NCI-H2196 (cell line): ENCODE measurements around the gene SETBP1.

ENCODE experiments used
- DNase-seq: peaks from one replicate; lab custom pipeline; 2025; ENCODE audit not compliant: unreplicated experiment; lab: John Stamatoyannopoulos, UW

SETBP1 gene

DNA sequence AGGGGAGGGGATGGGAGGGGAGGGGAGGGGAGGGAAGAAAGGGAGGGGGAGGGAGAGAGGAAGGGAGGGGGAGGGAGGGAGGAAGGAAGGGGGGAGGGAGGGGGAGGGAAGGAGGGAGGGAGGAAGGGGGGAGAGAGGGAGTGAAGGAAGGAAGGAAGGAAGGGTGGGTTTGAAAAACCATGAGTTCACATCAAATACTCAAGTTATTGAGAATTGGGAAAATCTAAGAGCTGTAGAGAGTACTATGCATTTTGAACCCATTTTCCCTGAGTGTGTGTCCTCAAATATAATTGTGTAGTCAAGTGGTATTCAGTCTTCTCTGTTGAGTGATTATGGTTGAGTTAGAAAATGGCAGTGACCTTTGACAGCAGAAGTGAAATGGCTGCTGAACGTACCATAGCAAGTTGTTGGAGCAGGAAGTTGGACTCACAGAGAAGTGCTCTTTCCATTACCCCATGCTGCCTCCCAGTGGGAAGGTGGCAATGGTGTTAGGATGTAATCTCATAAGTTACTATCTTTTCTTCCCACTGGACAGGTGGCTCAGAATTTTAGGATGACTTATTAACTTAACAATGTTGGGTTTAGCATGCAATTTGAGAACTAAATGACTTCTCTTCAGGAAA is 214.6 kb downstream of the SETBP1 start:
- peak; percentile 52 for DNase-seq

GRCh38 chr18:44896846-44897245 is 216.2 kb downstream of the SETBP1 start:
- DNase-seq: peak; percentile 66

DNA sequence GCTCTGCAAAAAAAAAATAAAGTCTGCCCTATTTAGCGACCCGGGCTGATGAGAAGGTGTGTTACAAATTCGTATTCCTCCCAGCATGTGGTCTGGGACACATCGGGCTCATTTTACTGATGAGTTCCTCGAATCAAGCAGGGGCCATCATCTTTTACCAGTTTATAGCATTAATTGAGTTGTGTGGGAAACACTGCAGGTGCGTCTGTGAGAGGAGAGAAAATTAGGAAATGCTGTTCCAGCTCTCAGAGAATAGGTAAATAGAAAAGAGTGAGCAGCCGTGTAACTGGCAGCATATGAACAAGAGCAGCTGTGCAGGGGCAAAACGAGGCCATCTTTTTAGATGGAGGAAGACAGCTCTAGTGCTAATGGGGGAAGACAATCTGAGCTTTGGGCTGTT is 216.7 kb downstream of the SETBP1 start:
- peak; percentile 28 for DNase-seq

GRCh38 chr18:44897816-44898215 is 217.1 kb downstream of the SETBP1 start:
- no peak for DNase-seq

DNA sequence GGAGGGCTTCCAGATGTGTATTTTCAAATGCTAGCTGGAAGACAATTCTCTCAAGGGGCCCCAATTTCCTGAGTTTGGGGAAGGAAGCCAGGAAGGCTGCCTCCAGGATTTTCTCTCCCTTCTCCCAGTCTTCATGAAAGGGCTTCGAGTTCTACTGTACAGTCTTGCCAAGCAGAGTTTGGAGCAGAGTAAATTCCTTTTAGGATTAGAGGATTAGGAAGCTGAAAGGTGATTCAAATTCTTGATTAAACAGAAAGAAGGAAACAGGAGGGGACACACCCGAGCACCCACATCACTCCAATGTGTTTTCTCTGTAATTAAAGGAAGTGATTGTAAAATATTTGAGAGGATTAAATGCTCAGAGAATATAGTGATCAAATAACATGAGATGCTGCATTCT is 217.8 kb downstream of the SETBP1 start:
- DNase-seq: no peak

DNA sequence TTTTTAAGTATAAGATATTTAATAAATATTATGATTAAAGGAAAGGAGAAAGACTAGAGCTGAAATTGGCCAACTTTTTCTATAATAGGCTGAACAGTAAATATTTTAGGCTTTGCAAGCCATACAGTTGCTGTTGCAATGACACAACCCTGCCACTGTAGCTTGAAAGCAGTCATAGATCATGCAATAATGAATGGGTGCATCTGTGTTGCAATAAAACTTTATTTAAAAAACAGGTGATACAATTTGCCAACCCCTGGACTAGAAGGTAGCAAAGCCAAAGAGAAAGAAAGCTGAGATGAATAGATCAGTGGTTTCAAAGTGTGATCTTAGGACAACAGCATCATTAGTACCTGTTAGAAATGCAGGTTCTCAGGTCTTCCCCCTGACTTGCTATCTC is 219.1 kb downstream of the SETBP1 start:
- no peak for DNase-seq

- no peak for DNase-seq
These were observed 219.9 kb downstream of the SETBP1 start for GRCh38 chr18:44900627-44901026.

- DNase-seq: no peak
These were observed 220.6 kb downstream of the SETBP1 start for GRCh38 chr18:44901283-44901682.

GRCh38 chr18:44903327-44903726 is 222.6 kb downstream of the SETBP1 start:
- DNase-seq: no peak

DNA sequence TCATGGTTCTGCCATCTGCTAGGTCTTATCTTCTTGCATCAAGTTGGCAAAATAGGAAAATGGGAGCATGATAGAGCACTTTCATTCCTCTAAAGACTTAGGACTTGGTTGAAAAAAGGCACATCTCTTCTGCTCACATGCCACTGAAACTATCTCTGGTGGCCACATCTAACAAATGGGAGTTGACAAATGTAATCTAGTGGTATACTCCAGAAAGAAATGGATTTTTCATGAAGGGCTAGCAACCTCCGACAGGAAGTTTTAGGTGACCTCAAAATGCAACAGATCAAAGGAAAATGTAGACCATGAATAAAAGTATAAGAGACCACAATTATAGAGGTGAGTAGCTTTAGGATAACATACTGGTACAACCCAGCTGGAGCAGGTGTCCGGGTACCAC is 224.1 kb downstream of the SETBP1 start:
- DNase-seq: no peak

GRCh38 chr18:44909191-44909719 is 228.6 kb downstream of the SETBP1 start:
- no peak for DNase-seq

GRCh38 chr18:44911260-44911659 is 230.6 kb downstream of the SETBP1 start:
- DNase-seq: no peak

DNA sequence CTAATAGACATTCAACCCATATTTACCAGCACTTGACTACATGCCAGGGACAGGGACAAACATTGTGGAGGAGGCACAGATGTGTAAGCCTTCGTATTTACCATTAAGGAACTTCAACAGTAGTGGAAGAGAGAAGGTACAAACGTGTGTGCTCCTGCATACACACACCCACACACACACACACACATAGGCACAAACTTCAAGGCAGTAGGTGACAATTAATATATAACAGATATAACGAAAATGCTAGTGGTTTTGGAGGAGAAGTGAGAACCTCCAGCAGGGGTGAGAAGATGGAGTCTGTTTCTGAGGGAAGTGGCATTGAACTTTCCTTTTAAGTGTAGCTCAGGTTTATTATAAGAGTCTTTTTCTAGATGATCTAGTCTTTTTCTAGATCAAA is 231.1 kb downstream of the SETBP1 start:
- DNase-seq: no peak

DNA sequence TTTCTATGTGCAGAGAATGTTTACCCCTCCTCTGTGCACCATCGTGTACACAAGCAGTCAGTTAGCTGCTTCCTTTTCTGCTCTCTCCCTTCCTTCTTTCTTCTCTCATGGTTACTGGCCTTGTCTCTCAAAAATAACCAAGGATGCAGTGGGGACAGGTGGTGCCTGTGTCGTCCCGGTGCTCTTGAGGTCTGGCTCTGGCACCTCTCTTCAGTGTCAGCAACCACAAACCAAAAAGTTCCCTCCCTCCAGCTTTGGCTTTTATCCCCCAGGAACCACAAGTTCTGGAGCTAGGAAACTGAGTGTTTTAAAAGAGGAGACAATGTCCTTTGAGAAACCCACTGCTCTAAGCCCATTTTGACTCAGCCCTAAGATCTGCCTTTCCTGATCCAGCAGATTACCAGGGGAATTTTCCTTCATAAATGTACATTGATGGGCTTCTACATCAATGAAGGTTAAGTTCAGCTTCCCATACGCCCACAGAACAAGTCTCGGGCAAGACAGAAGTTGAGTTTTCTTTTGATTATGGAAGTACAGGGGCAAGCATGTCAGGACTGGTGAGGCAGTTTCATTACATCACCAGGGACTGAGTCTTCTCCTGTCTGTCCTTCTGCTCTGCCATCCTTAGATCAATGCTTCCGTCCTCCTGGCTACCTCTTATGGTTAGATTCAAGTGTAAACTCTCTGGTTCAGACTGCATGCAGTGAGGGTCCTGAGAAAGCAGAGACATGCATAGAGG is 232.2 kb downstream of the SETBP1 start:
- no peak for DNase-seq

GRCh38 chr18:44914028-44914427 is 233.3 kb downstream of the SETBP1 start:
- DNase-seq: no peak

DNA sequence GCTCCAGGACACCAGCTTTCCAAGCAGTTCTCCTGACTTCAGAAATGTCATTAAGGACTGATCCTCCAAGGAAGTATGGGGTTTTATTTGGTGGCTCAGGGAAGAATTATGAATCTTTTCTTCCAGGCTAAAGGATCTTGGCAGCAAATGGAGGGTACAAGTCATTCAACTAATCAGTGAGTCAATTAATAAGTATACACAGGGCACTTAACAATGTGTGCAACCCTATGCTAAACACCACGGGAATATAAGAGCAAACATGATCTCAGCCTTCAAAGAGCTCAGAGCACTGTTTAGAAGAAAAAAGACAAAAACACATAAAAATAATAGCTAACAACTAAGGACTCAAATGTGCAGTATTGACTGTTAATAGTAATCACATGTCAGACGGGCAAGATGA is 234.5 kb downstream of the SETBP1 start:
- DNase-seq: no peak

DNA sequence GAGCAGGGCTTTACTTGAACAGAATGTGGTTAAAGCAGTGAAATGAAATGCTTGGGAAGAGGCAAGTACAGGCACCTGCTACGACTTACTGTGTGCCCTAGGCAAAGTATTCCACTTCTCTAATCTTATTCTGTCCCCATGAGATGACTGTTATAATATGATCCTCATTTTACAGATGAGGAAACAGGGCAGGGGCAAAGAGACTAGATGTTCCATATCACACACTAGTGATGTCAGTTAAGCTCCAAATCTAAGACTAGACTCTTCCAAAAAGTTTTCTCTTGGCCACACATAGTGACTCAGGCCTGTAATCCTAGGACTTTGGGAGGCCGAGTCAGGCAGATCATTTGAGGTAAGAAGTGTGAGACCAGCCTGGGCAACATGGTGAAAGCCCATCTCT is 235.0 kb downstream of the SETBP1 start:
- no peak for DNase-seq

GRCh38 chr18:44916429-44917207 is 235.9 kb downstream of the SETBP1 start:
- DNase-seq: no peak

DNA sequence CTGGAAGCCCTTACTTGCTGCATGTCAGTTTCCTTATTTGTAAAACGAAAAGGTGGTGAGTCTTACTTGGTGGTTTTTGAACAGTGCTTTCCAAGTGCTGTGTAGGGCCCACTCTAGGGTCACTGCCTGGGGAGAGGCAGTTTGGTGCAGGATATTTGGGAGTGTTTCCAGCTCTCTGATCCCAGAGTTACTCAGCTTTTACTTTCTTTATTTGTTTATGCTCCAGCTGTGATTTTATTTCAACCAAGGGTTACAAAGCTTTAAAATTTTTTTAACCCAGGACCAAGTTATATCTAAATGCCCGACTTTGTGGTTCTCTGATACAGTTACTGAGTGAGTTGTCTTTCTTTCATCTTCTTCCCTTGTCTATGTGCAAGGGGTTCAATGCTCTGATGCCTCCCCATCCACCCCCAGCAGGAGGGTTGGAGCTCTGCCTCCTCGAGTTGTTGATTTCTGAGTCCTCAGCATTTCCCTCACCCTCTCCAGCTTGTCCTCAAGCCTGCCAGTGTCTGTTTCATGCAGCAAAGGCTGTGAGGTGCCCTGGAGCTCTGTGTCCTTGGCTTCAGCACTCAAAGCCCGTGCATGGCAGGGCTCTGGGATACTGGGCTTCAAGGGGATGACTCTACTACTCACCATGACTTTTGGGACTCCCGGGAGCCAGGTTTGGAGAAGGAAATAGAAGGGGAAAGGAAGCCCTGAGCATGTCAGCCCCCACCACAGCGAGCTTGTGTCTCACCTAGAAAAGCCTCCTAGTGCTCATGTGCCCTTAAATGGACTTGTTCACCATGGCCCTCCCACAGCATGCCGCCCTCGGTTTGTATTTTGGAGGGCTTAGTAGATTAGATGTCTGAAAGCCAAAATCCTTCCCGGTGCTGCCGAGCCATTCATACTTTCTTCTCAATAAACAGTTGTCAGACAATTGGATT is 236.8 kb downstream of the SETBP1 start:
- DNase-seq: no peak

DNA sequence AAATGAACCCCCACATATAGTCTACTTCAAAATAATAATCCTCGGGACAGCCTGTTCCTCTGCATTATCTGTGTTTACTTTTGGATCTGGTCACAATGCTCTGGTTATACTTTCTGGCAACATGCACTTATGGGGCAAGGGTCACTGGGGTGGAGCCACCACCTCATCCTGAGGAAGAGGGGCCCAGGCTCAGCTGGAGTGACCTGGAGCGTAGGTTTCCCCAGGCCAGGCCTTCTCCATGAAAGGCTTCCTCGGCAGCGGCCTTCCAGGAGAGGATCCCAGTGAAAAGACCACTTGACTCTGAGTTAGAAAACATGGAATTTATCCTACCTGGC is 237.4 kb downstream of the SETBP1 start:
- DNase-seq: no peak

DNA sequence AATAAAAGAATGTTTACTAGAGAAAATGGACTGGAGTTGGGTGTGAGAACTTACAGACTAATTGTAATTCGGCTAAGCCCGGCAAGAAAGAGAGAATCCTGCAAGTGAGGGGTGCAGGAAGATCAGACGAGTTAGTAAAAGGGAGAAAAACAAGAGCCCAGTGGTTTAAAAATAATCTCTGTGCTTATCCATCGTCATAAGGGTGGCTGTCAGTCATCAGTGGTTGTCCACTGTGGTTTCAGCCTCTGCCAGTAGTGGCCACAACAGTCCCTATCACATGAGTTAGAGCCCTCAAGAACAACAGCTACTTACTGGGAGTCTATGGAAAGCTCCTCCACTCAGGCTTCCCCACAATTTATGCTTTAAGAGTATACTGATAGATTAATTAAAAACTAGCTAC is 239.8 kb downstream of the SETBP1 start:
- no peak for DNase-seq
